HG03457 (cell line): ENCODE measurements around the gene FILIP1L.
"Not testable (repeated sequence)": the region's sequence is repeated elsewhere in the genome, so short reads cannot be mapped to it uniquely, and the experiment has no call there.

Experiments used
- ATAC-seq: cut with Tn5 transposase; IDR thresholded peaks from one replicate; pipeline ENCODE4 v1.9.1; 2021; ENCODE audit warnings: moderate number of reproducible peaks; ENCODE audit not compliant: unreplicated experiment

Gene FILIP1L

DNA sequence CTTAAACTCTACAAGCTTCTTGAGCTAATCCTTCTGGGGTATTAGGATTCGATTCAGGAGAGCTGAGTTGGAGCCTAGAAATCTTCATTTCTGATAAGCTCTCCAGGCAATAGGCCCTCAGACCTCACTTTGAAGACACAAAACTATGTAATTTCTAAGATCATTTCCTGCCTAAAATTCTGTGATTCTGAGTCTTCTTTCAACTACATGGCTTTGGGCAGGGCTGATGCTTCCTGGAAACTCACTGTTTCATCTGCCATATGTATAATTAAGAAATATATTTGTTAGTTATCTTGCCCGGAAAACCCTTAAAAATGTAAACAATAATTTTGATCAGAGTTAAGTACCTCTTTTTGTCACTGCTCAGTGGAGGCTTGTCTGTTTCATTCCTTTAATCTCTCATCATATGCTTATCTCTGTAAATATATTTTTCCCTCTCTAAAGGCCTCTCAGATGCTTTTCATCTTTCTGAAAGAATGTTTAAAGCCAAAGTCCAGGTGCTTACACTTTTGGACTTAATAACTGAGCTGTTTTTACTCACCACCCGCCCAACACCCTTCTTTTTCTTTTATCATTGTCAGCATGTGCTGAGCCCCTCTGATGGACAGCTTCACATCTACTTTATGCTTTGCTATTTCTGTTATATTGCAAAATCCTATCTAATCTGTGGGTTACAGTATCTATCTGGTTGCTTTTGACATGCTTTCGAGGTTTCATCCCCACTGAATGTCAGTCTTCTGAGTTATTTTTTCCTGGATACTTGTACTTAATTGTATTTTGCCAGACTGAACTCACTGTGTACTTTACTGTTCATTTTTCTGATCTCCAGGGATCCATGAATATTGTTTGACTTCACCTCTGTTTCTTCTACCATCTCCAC lies 38.2 kb downstream of the FILIP1L start:
- no peak for ATAC-seq

DNA sequence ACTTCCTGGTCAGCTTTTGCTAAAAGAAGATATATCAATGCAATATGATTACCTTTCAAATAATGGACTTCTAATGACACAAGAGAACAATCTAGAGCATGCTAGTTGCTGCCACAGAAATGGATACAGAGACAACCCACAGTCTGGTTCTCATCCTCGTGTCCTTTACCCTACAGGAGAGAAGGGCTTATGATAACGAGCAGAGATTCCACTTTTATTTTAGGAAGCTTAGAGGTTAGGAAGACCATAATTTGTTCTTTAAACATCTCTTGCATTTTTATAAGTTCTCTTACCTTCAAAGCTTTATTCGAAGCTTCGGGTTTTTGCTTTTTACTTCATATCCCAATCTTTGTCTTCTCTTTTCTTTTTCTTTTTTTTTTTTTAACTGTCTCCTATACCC lies 39.1 kb downstream of the FILIP1L start:
- ATAC-seq, result no peak

DNA sequence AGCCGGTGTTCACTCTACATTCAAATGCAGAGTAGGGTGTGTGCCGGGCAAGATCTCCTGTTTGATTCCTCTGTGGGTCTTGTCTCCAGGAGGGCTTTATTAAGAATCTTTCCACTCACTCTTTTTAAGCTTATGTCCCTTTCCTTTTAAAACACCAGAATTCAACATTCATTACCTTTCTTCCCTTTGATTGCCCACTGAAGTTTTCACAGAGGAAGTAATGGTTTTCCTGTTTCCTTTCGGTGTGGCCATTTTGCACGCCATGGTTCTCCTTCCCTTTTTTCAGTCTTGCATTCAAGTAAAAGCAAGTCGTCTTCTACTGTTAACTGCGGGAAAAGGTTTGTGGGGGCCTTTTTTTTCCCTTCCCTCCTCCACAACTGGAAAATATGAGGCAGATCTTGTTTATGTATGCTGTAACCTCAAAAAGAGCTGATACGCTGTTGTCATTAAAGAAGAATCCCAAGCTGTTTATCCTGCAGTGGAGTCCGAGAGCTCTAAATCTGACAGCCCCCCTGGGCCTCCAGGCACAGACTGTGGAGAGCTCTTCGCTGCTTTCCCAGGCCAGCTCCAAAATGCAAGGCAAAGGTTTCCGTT lies 40.5 kb downstream of the FILIP1L start:
- ATAC-seq, result no peak

DNA sequence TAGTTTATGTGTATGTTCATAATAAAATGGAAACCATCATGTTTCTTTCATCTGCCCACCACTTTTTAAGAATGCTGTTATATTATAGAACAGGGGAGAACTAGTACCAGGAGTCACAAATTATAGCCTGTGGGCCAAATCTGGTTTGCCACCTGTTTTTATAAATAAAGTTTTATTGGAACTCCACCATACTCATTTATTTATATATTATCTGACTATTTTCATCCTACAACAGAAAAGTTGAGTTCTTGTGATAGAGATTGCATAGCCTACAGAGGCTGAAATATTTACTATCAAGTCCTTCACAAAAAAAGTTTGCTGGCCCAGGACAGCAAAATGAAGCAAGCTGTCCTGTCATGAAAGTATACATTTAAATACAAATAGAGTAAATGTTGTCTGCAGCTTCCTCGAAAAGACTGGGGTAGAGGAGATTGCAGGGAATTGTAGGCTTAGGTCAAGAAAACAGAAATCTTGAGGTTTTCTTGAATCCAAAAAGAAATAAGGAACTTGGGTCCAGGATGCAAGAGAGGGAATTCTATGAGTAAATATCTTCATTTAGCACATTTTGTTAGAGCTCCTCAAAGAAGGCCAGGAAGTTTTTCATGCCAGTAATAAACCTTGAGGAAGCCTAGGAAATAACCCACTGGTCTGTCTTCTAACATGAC lies 41.1 kb downstream of the FILIP1L start:
- ATAC-seq, result no peak

DNA sequence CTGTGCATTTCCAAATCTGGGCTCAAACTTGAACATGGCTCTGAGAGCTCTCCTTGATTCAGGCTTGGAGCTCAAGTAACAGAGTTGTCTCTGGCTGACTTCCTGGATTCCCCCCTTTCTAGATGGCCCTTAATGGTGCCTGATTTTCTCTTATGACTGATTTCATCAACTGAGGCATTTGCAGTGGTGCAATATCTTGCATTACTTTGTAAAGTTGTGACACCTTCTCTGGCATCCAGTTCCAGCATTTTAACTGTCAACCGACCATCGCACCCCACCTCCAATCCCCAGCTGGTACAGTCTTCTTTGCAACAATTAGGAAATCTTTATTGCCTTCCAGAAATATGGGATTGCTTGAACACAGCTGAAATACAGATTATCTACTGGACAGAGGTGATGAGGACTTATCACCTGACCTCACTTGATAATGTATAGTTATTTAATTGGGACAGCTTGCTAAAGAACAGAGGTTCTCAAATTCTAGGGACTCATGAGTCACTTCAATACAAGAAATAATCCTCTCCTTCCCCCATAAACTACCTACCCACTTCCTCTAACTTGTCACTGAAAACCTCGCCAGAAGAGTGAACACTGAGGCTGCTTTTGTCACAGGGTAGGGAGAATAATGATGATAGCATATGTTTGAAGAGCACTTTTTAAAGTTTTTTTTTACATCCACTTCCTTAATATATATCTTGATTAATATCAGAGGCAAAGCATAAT lies 41.8 kb downstream of the FILIP1L start:
- peak; percentile 50 for ATAC-seq

DNA sequence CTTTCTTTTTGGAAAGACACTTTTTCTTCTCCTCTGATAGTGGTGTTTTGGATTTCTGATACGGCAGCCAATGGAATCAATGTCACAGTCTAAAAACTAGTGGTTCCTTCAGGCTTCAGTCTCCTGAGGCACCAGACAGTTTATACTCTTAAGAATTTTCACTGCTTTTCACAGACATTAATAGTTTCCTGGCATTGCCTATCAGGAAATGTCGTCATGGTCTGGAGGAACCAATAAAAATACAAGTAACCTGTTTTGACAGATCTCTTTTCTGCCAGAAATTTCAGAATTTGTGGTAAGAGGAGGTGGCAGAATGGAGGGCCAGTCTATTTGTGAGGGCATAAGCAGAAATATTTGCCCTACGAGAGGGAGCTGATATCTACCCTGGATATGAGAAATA lies 44.8 kb downstream of the FILIP1L start:
- no peak for ATAC-seq

DNA sequence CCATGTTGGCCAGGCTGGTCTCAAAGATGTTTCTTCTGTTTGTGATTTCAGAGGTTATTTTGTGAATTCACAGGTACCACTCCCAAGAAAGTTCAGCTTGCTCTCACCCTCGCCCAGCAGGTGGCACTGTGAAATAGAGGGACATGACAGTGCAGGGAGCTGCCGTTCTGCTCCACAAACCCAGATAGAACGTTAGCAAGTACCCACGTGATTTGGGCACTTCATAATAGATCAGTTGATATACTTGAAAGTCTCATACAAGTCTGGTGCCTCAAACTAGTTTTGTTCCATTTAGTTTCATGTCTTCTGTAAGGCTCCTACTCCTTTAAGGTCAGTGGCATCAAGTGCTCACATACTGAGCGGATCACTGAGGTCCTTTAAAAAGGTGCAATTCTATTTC lies 45.5 kb downstream of the FILIP1L start:
- peak; percentile 56 for ATAC-seq

DNA sequence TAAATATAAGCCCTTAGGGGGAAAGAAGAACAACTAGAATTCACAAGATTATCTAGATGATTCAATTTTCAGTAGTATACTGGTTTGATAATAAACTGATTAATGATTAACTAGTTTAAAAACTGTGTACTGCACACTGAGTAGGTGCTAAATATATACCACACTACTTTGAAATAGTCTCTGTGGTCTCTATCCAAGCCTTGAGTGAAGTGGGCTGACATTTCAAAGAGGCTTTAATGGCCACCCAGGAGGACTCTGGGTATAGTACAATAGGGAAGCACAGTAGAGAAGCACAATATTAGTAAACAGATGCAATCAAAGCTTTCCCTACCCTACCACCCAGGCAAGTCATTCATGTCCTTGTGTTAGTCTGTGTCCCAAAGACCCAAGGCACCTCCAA lies 46.7 kb downstream of the FILIP1L start:
- no peak for ATAC-seq

DNA sequence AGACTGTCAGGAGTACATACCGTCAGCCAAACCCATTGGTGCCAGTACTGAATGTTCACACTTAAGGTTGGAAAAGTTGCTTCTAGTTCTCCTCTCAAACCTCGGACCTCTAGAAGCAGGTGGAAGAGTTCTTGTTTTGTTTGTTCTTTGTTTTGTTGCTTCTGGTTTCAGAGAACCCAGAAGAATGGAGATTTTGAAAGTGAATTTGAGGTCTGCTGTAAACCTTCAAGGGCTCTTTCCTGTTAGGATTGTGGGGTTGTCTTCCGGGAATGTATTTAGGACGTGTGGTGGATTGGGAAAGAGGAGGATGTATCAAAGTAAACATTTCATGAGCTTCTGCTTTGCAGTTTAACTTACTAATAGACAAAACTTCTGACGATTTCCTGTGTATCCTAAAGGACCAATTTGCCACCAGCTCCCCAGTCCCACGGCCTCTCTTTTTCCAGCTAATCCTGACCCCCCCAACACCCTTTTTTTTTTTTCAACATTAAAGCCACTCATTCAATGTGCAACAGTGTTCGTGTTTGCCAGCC lies 50.3 kb downstream of the FILIP1L start:
- no peak for ATAC-seq

DNA sequence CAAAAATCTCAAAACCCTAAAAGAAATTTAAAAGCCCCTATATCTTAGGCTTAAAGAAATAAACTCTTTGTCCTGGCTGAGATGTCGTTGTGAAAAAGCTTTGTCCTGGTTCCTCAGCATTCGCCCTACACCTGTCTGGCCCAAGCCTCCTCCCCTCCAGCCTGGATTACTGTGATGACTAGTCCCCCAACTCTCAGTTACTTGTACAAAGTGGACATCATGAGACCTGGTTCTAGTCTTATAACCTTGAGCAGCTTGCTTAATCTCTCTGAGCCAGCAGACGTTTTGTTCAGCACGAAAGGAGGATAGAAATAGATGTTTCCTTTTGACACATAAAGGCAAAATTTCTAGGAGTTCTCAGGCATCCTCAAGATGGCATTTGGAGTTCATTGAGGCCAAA lies 51.6 kb downstream of the FILIP1L start:
- ATAC-seq, result no peak

DNA sequence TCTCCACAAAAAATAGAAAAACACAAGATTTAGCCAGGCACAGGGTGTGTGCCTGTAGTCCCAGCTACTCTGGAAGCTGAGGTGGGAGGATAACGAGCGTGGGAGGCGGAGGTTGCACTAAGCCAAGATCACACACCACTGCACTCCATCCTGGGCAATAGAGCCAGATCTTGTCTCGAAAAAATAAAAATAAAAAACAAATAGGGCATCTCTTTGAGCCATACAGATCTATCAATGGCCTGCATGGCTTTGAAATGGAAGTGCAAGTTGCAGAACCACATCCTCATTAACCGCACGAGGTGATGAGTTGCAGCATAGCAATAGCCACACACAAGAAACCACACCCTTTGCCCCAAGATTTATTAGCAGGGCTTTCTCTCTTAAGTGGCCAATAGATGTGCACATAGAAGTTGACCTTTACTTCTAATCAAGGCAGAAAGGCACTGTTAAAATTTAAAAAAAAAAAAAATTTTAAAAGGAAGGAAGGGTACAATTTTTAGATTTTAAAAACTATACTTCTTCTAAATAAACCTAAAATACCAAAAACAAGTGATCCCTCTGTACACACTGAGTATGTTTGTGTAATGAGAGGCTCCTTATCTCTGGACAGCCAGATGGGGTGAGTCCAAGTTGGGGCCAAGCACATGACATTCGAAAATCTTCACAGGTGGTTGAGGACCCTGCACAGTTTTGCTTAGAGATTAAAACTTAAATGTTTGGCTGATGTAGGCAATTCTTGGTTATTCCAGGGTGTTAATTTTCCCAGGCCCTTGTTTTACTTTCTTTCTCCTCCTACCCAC lies 53.4 kb downstream of the FILIP1L start:
- ATAC-seq, result no peak

DNA sequence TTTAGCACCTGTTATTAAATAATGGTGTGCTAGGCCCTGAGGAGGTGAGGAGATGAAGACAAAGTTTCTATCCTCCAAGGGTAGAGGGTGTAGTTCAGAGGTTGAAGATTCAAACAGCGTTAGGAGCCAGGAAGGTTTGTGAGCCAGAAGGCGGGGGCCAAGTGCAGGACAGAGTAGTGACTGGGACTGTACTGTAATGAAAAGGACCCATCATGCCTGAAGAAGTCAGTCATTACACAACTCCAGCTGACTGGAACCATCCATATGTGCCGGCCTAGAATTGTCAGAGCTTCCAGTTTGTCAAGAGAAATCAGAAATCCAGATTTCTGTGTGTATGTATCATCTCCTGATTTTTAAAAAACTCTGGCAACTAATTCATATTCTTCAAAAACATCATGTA lies 54.8 kb downstream of the FILIP1L start:
- no peak for ATAC-seq

DNA sequence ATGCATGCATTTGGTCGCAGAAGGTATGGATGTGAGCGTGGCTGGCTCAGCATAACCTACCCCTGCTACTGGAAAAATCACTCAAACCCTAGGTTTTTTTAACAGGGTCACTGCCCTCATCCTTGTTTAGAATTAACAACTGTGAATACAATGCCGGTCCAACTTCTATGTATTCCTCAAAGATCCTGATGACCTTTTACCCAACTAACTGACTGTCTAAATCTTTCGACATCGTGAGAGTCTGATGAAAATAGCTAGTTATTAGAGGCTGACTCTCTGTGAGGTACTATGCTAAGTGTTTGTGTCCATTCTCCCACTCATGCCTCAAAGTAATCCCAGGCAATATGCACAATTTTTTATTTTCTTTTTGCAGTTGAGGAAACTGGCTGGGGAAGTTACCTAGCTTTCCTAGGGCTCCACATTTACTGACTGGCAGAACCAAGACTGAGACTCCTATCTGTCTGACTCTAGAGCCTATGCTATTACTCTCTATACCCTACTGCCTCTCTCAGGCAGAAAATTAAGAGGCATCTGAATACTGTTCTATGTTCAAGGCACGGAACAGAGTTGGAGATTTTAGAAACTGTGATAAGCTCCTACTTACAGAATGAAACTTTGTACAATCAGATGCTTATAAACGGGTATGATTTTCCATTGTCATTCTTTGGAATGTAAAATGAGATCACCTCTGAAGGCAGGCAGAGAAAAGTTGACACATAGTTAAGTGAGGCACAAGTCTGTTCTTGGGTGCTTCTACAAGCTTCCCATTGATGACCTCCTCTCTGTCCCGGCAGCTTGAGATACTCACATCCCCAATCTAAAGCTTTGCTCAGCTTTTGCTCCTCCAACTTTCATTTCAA lies 56.4 kb downstream of the FILIP1L start:
- ATAC-seq, result no peak

DNA sequence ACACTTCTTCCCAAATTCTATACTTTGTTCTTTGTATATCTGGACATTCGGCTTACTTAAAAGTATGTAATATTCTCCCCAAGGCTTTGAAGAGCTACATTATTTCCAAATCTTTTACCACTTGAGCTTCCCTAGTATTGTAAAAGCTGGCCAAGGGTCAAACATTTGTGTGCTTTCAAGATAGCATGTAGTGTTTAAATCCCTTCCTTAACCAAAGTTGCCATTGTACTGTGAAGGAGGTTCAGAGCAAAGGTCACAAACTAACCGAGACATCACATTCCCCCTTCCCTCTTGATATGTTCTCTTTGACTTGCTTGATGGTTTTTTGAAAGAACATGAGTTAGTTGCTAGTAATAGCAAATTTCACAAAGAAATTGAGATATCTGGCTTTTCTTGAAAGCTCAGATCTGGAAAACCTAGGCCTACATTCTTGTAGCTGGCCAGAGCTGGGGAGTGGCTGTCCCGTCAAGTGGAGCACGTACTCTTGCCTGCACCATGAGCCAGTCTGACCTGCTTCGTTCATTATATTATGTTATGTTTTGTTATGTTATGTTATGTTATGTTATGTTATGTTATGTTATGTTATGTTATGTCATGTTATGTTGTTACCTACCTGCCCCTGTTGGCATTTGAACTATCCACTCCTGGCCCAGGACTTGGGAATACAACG lies 60.2 kb downstream of the FILIP1L start:
- ATAC-seq, result no peak

DNA sequence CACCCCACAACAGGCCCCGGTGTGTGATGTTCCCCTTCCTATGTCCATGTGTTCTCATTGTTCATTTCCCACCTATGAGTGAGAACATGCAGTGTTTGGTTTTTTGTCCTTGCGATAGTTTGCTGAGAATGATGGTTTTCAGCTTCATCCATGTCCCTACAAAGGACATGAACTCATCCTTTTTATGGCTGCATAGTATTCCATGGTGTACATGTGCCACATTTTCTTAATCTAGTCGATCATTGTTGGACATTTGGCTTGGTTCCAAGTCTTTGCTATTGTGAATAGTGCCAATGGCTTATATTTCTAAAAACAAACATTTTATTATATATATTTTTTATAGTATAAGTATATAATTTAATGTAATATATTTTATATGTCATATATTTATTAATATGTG lies 62.8 kb downstream of the FILIP1L start:
- ATAC-seq, result not testable (repeated sequence)

DNA sequence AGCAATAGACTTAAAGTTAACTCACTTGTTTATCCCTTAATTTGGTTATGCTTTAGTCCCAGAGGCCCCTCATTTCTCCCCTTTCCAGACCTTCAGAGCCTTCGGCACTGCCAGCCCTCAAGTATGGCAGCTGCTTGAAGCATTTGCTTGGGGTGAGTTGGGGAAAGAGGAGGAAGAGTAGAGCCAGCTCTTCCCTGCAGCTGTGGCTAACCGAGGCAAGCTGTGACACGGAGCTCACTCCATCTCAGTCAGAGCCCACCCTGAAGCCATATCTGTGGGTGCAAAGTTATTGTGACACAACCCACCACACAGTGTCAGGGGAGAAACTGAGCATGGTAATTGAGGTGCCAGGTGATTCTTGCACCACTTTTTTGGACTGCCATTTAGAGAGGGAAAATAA lies 66.1 kb downstream of the FILIP1L start:
- no peak for ATAC-seq

DNA sequence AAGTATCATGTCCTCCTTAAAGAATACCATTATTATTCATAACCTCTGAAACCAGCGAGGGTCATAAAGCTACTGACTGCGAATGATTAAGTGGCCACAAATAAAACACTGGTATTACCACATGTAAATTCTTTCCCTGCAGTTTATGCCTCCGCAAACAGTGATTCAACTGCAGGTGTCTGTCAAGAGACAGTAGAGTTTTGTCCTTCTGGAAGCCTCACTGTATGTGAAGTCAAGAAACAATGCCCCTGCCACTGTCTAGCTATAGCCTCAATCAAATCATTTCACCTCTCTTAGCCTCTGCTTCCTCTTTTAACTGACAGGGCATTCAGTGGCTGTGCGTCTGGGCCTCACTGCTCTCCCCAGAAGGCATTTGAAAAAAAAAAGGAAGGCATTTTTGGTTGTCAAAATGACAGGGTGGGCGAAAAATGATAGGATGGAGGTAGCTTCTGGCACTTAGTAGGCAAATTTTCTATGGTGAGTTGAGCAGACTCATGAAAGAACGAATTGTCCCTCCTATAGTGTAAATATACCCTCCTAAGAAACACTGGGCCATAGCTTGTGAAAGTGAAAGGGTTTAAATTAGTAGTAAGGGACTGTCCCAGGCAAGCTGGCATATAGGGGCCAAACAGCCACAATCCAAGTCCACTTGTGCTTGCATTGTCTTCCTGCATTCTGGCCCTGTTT lies 66.7 kb downstream of the FILIP1L start:
- peak; percentile 80 for ATAC-seq

DNA sequence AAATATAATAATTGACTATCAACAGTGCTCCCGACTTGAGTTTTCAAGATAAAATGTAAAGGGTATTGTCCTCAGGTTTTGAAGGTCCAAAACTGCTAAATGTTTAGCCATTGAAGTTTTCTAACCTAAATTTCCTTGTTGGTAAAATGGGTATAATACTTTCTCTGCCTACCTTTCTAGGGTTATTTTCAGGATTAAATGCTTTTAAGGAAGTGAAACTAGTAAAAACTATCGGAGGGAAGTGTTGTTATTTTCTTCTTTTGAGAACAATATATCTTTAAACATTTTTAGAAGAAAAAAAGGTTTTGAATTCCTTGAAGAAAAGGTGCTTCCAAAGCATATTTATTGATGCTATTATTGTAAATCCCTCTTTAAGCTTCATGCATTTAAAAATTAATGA lies 67.3 kb downstream of the FILIP1L start:
- no peak for ATAC-seq
